DND-41 (cell line): Measurements from ENCODE around the gene SNCB.

Experiments
- ATAC-seq: fragments of 200-7000 bp; cut with Tn5 transposase; 3 replicates; pipeline ENCODE4 v1.9.1; 2021; ENCODE audit warnings: low read depth; ENCODE audit not compliant: insufficient read depth
- DNase-seq: peaks from one replicate; pipeline ENCODE4 v3.0.0-alpha.2; 2020
- H2AFZ ChIP-seq: 2 replicates; pipeline ENCODE4 v1.6.0; 2012; ENCODE audit warnings: low read depth, low read length
- H3K27ac ChIP-seq: 2 replicates; pipeline ENCODE4 v1.5.1; 2012; ENCODE audit warnings: low read length, inconsistent platforms
- H3K27me3 ChIP-seq: fragments of 200-600 bp; sonication (generic); 2 replicates; pipeline ENCODE4 v1.6.0; 2012; ENCODE audit warnings: low read length, mild to moderate bottlenecking, inconsistent platforms; ENCODE audit not compliant: insufficient read depth, poor library complexity
- H3K36me3 ChIP-seq: 2 replicates; pipeline ENCODE4 v1.5.1; 2012; ENCODE audit warnings: low read length, inconsistent platforms; ENCODE audit not compliant: insufficient read depth
- H3K4me1 ChIP-seq: 2 replicates; pipeline ENCODE4 v1.5.1; 2012; ENCODE audit warnings: mild to moderate bottlenecking, low read length; ENCODE audit not compliant: insufficient read depth
- H3K4me2 ChIP-seq: 2 replicates; pipeline ENCODE4 v1.6.0; 2012; ENCODE audit warnings: mild to moderate bottlenecking, moderate library complexity, low read length, inconsistent platforms; ENCODE audit not compliant: insufficient read depth
- H3K4me3 ChIP-seq, 2 experiments: fragments of 200-600 bp in 1 of 2; shearing (Covaris generic) in 1 of 2; 2 replicates each; pipeline ENCODE4 v1.5.1; 2012 to 2016; ENCODE audit warnings: inconsistent platforms in 2 of 2, low read length in 2 of 2, mild to moderate bottlenecking in 2 of 2, low read depth in 1 of 2, moderate library complexity in 1 of 2
- H3K79me2 ChIP-seq: 2 replicates; pipeline ENCODE4 v1.6.0; 2012; ENCODE audit warnings: low read length, inconsistent platforms; ENCODE audit not compliant: insufficient read depth
- H3K9ac ChIP-seq: 2 replicates; pipeline ENCODE4 v1.6.0; 2012; ENCODE audit warnings: low read depth, mild to moderate bottlenecking, inconsistent platforms, low read length, moderate library complexity
- H3K9me3 ChIP-seq: 2 replicates; pipeline ENCODE4 v1.5.1; 2012; ENCODE audit warnings: low read length, moderate library complexity, mild to moderate bottlenecking, inconsistent platforms; ENCODE audit not compliant: insufficient read depth, severe bottlenecking
- H4K20me1 ChIP-seq: 2 replicates; pipeline ENCODE4 v1.6.0; 2012; ENCODE audit warnings: low read length; ENCODE audit not compliant: insufficient read depth
- CTCF ChIP-seq: IDR thresholded peaks from 2 replicates; pipeline ENCODE4 v1.5.1; 2012; ENCODE audit warnings: borderline replicate concordance, low read length, moderate library complexity, mild to moderate bottlenecking; ENCODE audit not compliant: poor library complexity, severe bottlenecking; ENCODE audit errors: extremely low read depth
- EZH2 ChIP-seq: IDR thresholded peaks from 3 replicates; pipeline ENCODE4 v1.6.1; 2012; ENCODE audit warnings: borderline replicate concordance, low read depth, mild to moderate bottlenecking, moderate library complexity, low read length, inconsistent platforms; ENCODE audit not compliant: severe bottlenecking

The SNCB gene

GRCh38 chr5:176619569-176620332, 10.6 kb downstream of the SNCB start:
- H3K4me3 ChIP-seq: no peak overlapping the region
- H3K9ac ChIP-seq: no peak overlapping the region
- no peak overlapping the region for H3K4me2 ChIP-seq

GRCh38 chr5:176619203-176619568, 11.1 kb downstream of the SNCB start:
- no peak overlapping the region for H3K4me3 ChIP-seq
- no peak for DNase-seq
- H3K4me1 ChIP-seq: no peaks in the 10 kb centered on the region
- no peaks in the 10 kb centered on the region for H3K27me3 ChIP-seq
- H3K27ac ChIP-seq: no peak overlapping the region
- H3K36me3 ChIP-seq: no peaks in the 10 kb centered on the region
- H3K9ac ChIP-seq: no peak overlapping the region
- H2AFZ ChIP-seq: no peak overlapping the region
- TF ChIP-seq CTCF (no peak), EZH2 (no peak)
- H4K20me1 ChIP-seq: no peaks in the 10 kb centered on the region
- no peaks in the 10 kb centered on the region for H3K9me3 ChIP-seq
- no peaks in the 10 kb centered on the region for H3K79me2 ChIP-seq
- ATAC-seq: peak; percentile 33; the same call in 1 of the 3 replicates
- H3K4me2 ChIP-seq: no peak overlapping the region

More at GRCh38 chr5:176619569-176620332, 10.6 kb downstream of the SNCB start:
- ATAC-seq: no peak
- Histone ChIP-seq H3K4me1 (no peaks in the 10 kb centered on the region), H3K9me3 (no peaks in the 10 kb centered on the region), H3K79me2 (no peaks in the 10 kb centered on the region), H3K36me3 (no peaks in the 10 kb centered on the region), H2AFZ (no peak overlapping the region), H3K27me3 (no peaks in the 10 kb centered on the region), H4K20me1 (no peaks in the 10 kb centered on the region), H3K27ac (no peak overlapping the region)
- TF ChIP-seq CTCF: no peak
- TF ChIP-seq EZH2: no peak
- no peak for DNase-seq

- no peaks in the 10 kb centered on the region for H3K4me1 ChIP-seq
Observed at GRCh38 chr5:176618783-176619182, 11.6 kb downstream of the SNCB start.

More at GRCh38 chr5:176618783-176619182, 11.6 kb downstream of the SNCB start:
- H3K27me3 ChIP-seq: no peaks in the 10 kb centered on the region
- ATAC-seq: no peak
- H3K4me3 ChIP-seq: no peak overlapping the region
- TF ChIP-seq CTCF (no peak), EZH2 (no peak)
- H3K36me3 ChIP-seq: no peaks in the 10 kb centered on the region
- H3K79me2 ChIP-seq: no peaks in the 10 kb centered on the region
- DNase-seq: no peak
- H3K27ac ChIP-seq: no peak overlapping the region
- H4K20me1 ChIP-seq: no peaks in the 10 kb centered on the region
- no peak overlapping the region for H3K9ac ChIP-seq
- H3K4me2 ChIP-seq: no peak overlapping the region
- no peak overlapping the region for H2AFZ ChIP-seq
- H3K9me3 ChIP-seq: no peaks in the 10 kb centered on the region
